Activated B cell treated with CpG ODN at 0.5 μM for 24 hours (primary cell): ENCODE measurements around the gene SYNPR. TPM values are rescaled to one million over a fixed set of nuclear protein-coding genes. Genes with fewer than 3 reads are reported as not detected.

Source experiments
- ATAC-seq: fragments of 200-7000 bp; cut with Tn5 transposase; one replicate; pipeline ENCODE4 v1.10.0; 2021; ENCODE audit warnings: low read depth, mild to moderate bottlenecking, moderate library complexity
- CTCF ChIA-PET: fragments of 350-600 bp; sonication (Branson Sonifier 250); formaldehyde crosslinking; loops from one replicate; lab custom pipeline; 2021; ENCODE audit warnings: antibody characterized with exemption; lab: Charles Lee
- POLR2A ChIA-PET: fragments of 350-600 bp; sonication (Branson Sonifier 250); formaldehyde crosslinking; loops from one replicate; lab custom pipeline; 2021; ENCODE audit warnings: antibody characterized with exemption; lab: Charles Lee
- DNase-seq: peaks from one replicate; pipeline ENCODE4 v3.0.0; 2022
- H3K27ac Mint-ChIP-seq: one replicate; pipeline ENCODE4 v1.8.0; 2020; ENCODE audit warnings: mixed read lengths
- H3K27me3 Mint-ChIP-seq: one replicate; pipeline ENCODE4 v1.8.0; 2021; ENCODE audit warnings: mixed read lengths
- H3K36me3 Mint-ChIP-seq: one replicate; pipeline ENCODE4 v1.8.0; 2021; ENCODE audit warnings: low read depth, mixed read lengths
- H3K4me1 Mint-ChIP-seq: one replicate; pipeline ENCODE4 v1.8.0; 2021; ENCODE audit warnings: mixed read lengths
- H3K4me3 Mint-ChIP-seq: one replicate; pipeline ENCODE4 v1.8.0; 2020; ENCODE audit warnings: mild to moderate bottlenecking, mixed read lengths
- H3K9me3 Mint-ChIP-seq: one replicate; pipeline ENCODE4 v1.8.0; 2020; ENCODE audit warnings: mixed read lengths
- CTCF ChIP-seq: fragments of 200-600 bp; IDR thresholded peaks from one replicate; pipeline ENCODE4 v1.8.0; 2022; ENCODE audit warnings: antibody characterized with exemption, mild to moderate bottlenecking
- intact Hi-C: fragments of 100-400 bp; cut with micrococcal nuclease; formaldehyde crosslinking; loops from one replicate; pipeline ENCODE4 v1.15.1; 2024
- total RNA-seq: library from RNA; stranded (reverse); gene quantifications from 2 replicates; pipeline ENCODE4 v1.2.3, GENCODE V29; 2022

SYNPR gene
- total RNA-seq, 1 donor from 2014 or later: not detected

GRCh38 chr3:63364495-63364894 is 86.4 kb downstream of the SYNPR start:
- ATAC-seq (no peak), DNase-seq (no peak)
- intact Hi-C loops: no loop called here
- no peaks in the 10 kb centered on the region for H3K4me1 Mint-ChIP-seq
- no peaks in the 10 kb centered on the region for H3K9me3 Mint-ChIP-seq
- no peaks in the 10 kb centered on the region for H3K27me3 Mint-ChIP-seq
- ChIA-PET POLR2A (no interaction called here), CTCF (no interaction called here)
- TF ChIP-seq CTCF: no peak
- no peaks in the 10 kb centered on the region for H3K36me3 Mint-ChIP-seq
- no peak overlapping the region for H3K4me3 Mint-ChIP-seq
- no peak overlapping the region for H3K27ac Mint-ChIP-seq

GRCh38 chr3:63364910-63365309 is 86.8 kb downstream of the SYNPR start:
- no peaks in the 10 kb centered on the region for H3K36me3 Mint-ChIP-seq

GRCh38 chr3:63365671-63366070 is 87.6 kb downstream of the SYNPR start:
- TF ChIP-seq CTCF: no peak
- ChIA-PET POLR2A (no interaction called here), CTCF (interaction anchor here (1.4 kb wide), 1 partner anchor 27 kb away, joined by 3 read pairs; no protein-coding TSS in a partner anchor)
- no peak for DNase-seq
- Mint-ChIP-seq H3K4me1 (no peaks in the 10 kb centered on the region), H3K4me3 (no peak overlapping the region), H3K27ac (no peak overlapping the region), H3K36me3 (no peaks in the 10 kb centered on the region), H3K9me3 (no peaks in the 10 kb centered on the region), H3K27me3 (no peaks in the 10 kb centered on the region)
- ATAC-seq: no peak
- intact Hi-C loops: no loop called here

More at GRCh38 chr3:63364910-63365309, 86.8 kb downstream of the SYNPR start:
- intact Hi-C loops: no loop called here
- Mint-ChIP-seq H3K4me3 (no peak overlapping the region), H3K27me3 (no peaks in the 10 kb centered on the region), H3K27ac (no peak overlapping the region), H3K4me1 (no peaks in the 10 kb centered on the region), H3K9me3 (no peaks in the 10 kb centered on the region)
- CTCF ChIA-PET: no interaction called here
- ATAC-seq (no peak), DNase-seq (no peak)
- POLR2A ChIA-PET: no interaction called here
- no peak for TF ChIP-seq CTCF

GRCh38 chr3:63370094-63370493 is 92.0 kb downstream of the SYNPR start:
- H3K36me3 Mint-ChIP-seq: no peaks in the 10 kb centered on the region
- ChIA-PET POLR2A (no interaction called here), CTCF (no interaction called here)

GRCh38 chr3:63383040-63383439 is 104.9 kb downstream of the SYNPR start:
- Mint-ChIP-seq H3K9me3 (peaks cover 3% of the 10 kb centered on the region), H3K27me3 (no peaks in the 10 kb centered on the region), H3K36me3 (no peaks in the 10 kb centered on the region), H3K4me3 (no peak overlapping the region), H3K27ac (no peak overlapping the region), H3K4me1 (no peaks in the 10 kb centered on the region)
- ChIA-PET POLR2A (no interaction called here), CTCF (no interaction called here)
- no peak for TF ChIP-seq CTCF
- DNase-seq: no peak
- ATAC-seq: no peak
- intact Hi-C loops: no loop called here

More at GRCh38 chr3:63370094-63370493, 92.0 kb downstream of the SYNPR start:
- ATAC-seq (no peak), DNase-seq (no peak)
- H3K9me3 Mint-ChIP-seq: no peaks in the 10 kb centered on the region
- intact Hi-C loops: no loop called here
- H3K4me3 Mint-ChIP-seq: no peak overlapping the region
- H3K27me3 Mint-ChIP-seq: peaks cover 2% of the 10 kb centered on the region
- no peak for TF ChIP-seq CTCF
- H3K27ac Mint-ChIP-seq: no peak overlapping the region
- H3K4me1 Mint-ChIP-seq: no peaks in the 10 kb centered on the region
